Measurements from ENCODE around the gene MPG. TPM values are rescaled to one million over a fixed set of nuclear protein-coding genes. Genes with fewer than 3 reads are reported as not detected.

The MPG gene
- total RNA-seq, 1 donor from 2014 or later: 72.6 TPM

- H3K27me3 Mint-ChIP-seq: peaks cover 17% of the 10 kb centered on the region
- H3K9me3 Mint-ChIP-seq: no peaks in the 10 kb centered on the region
- no peak for DNase-seq
- intact Hi-C loops (cut with micrococcal nuclease): no loop called here
- H3K4me3 Mint-ChIP-seq: no peak overlapping the region
- H3K27ac Mint-ChIP-seq: no peak overlapping the region
- H3K36me3 Mint-ChIP-seq (ENCODE audit: low read depth): no peaks in the 10 kb centered on the region
- H3K4me1 Mint-ChIP-seq: peaks cover 5% of the 10 kb centered on the region
Measured at GRCh38 chr16:66309-67182, 11.5 kb upstream of the MPG start.

GRCh38 chr16:67183-67791, 10.7 kb upstream of the MPG start:
- Mint-ChIP-seq H3K9me3 (no peaks in the 10 kb centered on the region), H3K27me3 (peaks cover 20% of the 10 kb centered on the region)

GRCh38 chr16:67884-68789, 9.9 kb upstream of the MPG start:
- Mint-ChIP-seq H3K9me3 (no peaks in the 10 kb centered on the region), H3K27ac (no peak overlapping the region), H3K4me1 (peaks cover 9% of the 10 kb centered on the region), H3K4me3 (no peak overlapping the region), H3K27me3 (peaks cover 24% of the 10 kb centered on the region), H3K36me3 (ENCODE audit: low read depth) (no peaks in the 10 kb centered on the region)
- no peak for DNase-seq
- intact Hi-C loops (cut with micrococcal nuclease): no loop called here

More at GRCh38 chr16:67183-67791, 10.7 kb upstream of the MPG start:
- Mint-ChIP-seq H3K27ac (no peak overlapping the region), H3K4me3 (no peak overlapping the region), H3K36me3 (ENCODE audit: low read depth) (no peaks in the 10 kb centered on the region), H3K4me1 (peaks cover 5% of the 10 kb centered on the region)
- intact Hi-C loops (cut with micrococcal nuclease): no loop called here
- no peak for DNase-seq

- H3K9me3 Mint-ChIP-seq: no peaks in the 10 kb centered on the region
- H3K36me3 Mint-ChIP-seq (ENCODE audit: low read depth): no peaks in the 10 kb centered on the region
- peaks cover 31% of the 10 kb centered on the region for H3K27me3 Mint-ChIP-seq
- H3K4me1 Mint-ChIP-seq: peaks cover 9% of the 10 kb centered on the region
- no peak overlapping the region for H3K4me3 Mint-ChIP-seq
- no peak for DNase-seq
- intact Hi-C loops (cut with micrococcal nuclease): no loop called here
- no peak overlapping the region for H3K27ac Mint-ChIP-seq
Measured at GRCh38 chr16:69181-69580, 8.8 kb upstream of the MPG start.

GRCh38 chr16:71210-71539, 6.8 kb upstream of the MPG start:
- intact Hi-C loops (cut with micrococcal nuclease): no loop called here
- no peaks in the 10 kb centered on the region for H3K36me3 Mint-ChIP-seq (ENCODE audit: low read depth)
- H3K9me3 Mint-ChIP-seq: no peaks in the 10 kb centered on the region
- H3K4me3 Mint-ChIP-seq: peak overlapping the region; percentile 32
- peaks cover 9% of the 10 kb centered on the region for H3K4me1 Mint-ChIP-seq
- peaks cover 36% of the 10 kb centered on the region for H3K27me3 Mint-ChIP-seq
- no peak for DNase-seq
- H3K27ac Mint-ChIP-seq: no peak overlapping the region

- Mint-ChIP-seq H3K4me3 (peak overlapping the region; percentile 32), H3K4me1 (peaks cover 15% of the 10 kb centered on the region), H3K27me3 (peaks cover 36% of the 10 kb centered on the region), H3K9me3 (no peaks in the 10 kb centered on the region), H3K36me3 (ENCODE audit: low read depth) (no peaks in the 10 kb centered on the region), H3K27ac (no peak overlapping the region)
- intact Hi-C loops (cut with micrococcal nuclease): no loop called here
- DNase-seq: no peak
Measured at GRCh38 chr16:71540-72401, 6.3 kb upstream of the MPG start.

GRCh38 chr16:72561-73548, 5.2 kb upstream of the MPG start, which contains the start of gene RHBDF1:
TSS of gene RHBDF1 (minus strand) at chr16:72631. CDS start at chr16:65015, 7,616 bp downstream.
- DNase-seq: peak; percentile 66
- Mint-ChIP-seq H3K27me3 (peaks cover 36% of the 10 kb centered on the region), H3K4me1 (peaks cover 19% of the 10 kb centered on the region), H3K9me3 (no peaks in the 10 kb centered on the region), H3K27ac (no peak within 1 kb of the TSS), H3K4me3 (peak within 1 kb of the TSS; percentile 47), H3K36me3 (ENCODE audit: low read depth) (no peaks in the 10 kb centered on the region)
- intact Hi-C loops (cut with micrococcal nuclease): no loop called here

GRCh38 chr16:74051-74746, 3.8 kb upstream of the MPG start:
- no peaks in the 10 kb centered on the region for H3K9me3 Mint-ChIP-seq
- DNase-seq: no peak
- peaks cover 34% of the 10 kb centered on the region for H3K27me3 Mint-ChIP-seq
- H3K27ac Mint-ChIP-seq: no peak overlapping the region
- H3K4me3 Mint-ChIP-seq: no peak overlapping the region
- no peaks in the 10 kb centered on the region for H3K36me3 Mint-ChIP-seq (ENCODE audit: low read depth)
- intact Hi-C loops (cut with micrococcal nuclease): no loop called here
- peaks cover 25% of the 10 kb centered on the region for H3K4me1 Mint-ChIP-seq

GRCh38 chr16:74747-75334, 3.2 kb upstream of the MPG start:
- intact Hi-C loops (cut with micrococcal nuclease): no loop called here
- Mint-ChIP-seq H3K36me3 (ENCODE audit: low read depth) (peaks cover 5% of the 10 kb centered on the region), H3K4me1 (peaks cover 29% of the 10 kb centered on the region), H3K9me3 (no peaks in the 10 kb centered on the region), H3K27me3 (peaks cover 28% of the 10 kb centered on the region), H3K27ac (no peak overlapping the region), H3K4me3 (no peak overlapping the region)
- DNase-seq: no peak

GRCh38 chr16:75580-76501, 2.2 kb upstream of the MPG start:
- no peak for DNase-seq
- Mint-ChIP-seq H3K27me3 (peaks cover 25% of the 10 kb centered on the region), H3K36me3 (ENCODE audit: low read depth) (peaks cover 10% of the 10 kb centered on the region), H3K4me3 (peak overlapping the region; percentile 85), H3K27ac (peak overlapping the region; percentile 76), H3K9me3 (no peaks in the 10 kb centered on the region), H3K4me1 (peaks cover 29% of the 10 kb centered on the region)
- intact Hi-C loops (cut with micrococcal nuclease): no loop called here
